Right atrium auricular region (tissue), 2 donors: ENCODE data around the gene MLIP. TPM values are rescaled to one million over a fixed set of nuclear protein-coding genes. Genes with fewer than 3 reads are reported as not detected.

ENCODE experiments used
- DNase-seq: peaks from one replicate; pipeline ENCODE4 v3.0.0-alpha.2; 2019; ENCODE audit warnings: low spot score
- H3K27ac ChIP-seq, 2 donors: fragments of 200-600 bp; sonication (generic); 1 replicate in 1 of 2; 2 replicates in 1 of 2; pipeline ENCODE4 v1.5.1; 2016 to 2019
- H3K27me3 ChIP-seq, 2 donors: fragments of 200-600 bp; sonication (generic); one replicate each; pipeline versions ENCODE4 v1.5.1 to v1.6.0; 2017 to 2019
- H3K36me3 ChIP-seq: fragments of 200-600 bp; sonication (generic); one replicate; pipeline ENCODE4 v1.5.1; 2016
- H3K4me1 ChIP-seq, 2 donors: fragments of 200-600 bp; sonication (generic); one replicate each; pipeline versions ENCODE4 v1.5.1 to v1.6.0; 2017 to 2019
- H3K4me3 ChIP-seq, 2 donors: fragments of 200-600 bp; sonication (generic); 1 replicate in 1 of 2; 2 replicates in 1 of 2; pipeline ENCODE4 v1.5.1; 2017 to 2019; ENCODE audit warnings: mild to moderate bottlenecking in 1 of 2, moderate library complexity in 1 of 2
- H3K9me3 ChIP-seq, 2 donors: fragments of 200-600 bp; sonication (generic); one replicate each; pipeline ENCODE4 v1.5.1; 2019
- CTCF ChIP-seq, 2 donors: fragments of 200-600 bp; sonication (generic); IDR thresholded peaks; one replicate each; pipeline ENCODE4 v1.5.1; 2019; ENCODE audit warnings: antibody characterized with exemption in 2 of 2
- total RNA-seq, 2 donors: library from RNA; depleted of rRNA; stranded (reverse); fragments of >200 nt; gene quantifications; one replicate each; pipeline ENCODE4 v1.1.0, GENCODE V29; 2016

The MLIP gene
- total RNA-seq, 2 donors from 2014 or later = 170 to 262 TPM

- DNase-seq = no peak
- no peak overlapping the region for H3K4me3 ChIP-seq
- no peaks in the 10 kb centered on the region for H3K27me3 ChIP-seq
- H3K27ac ChIP-seq = no peak overlapping the region
- no peak for TF ChIP-seq CTCF (IDR thresholded peaks at IDR 0.05)
- no peaks in the 10 kb centered on the region for H3K4me1 ChIP-seq
- no peaks in the 10 kb centered on the region for H3K9me3 ChIP-seq
- H3K36me3 ChIP-seq = no peaks in the 10 kb centered on the region
Measured at GRCh38 chr6:54294965-54295532, 183.8 kb downstream of the MLIP start.

- no peaks in the 10 kb centered on the region for H3K36me3 ChIP-seq
- H3K27me3 ChIP-seq = no peaks in the 10 kb centered on the region
- H3K27ac ChIP-seq = no peak overlapping the region
- H3K4me1 ChIP-seq = no peaks in the 10 kb centered on the region
- H3K9me3 ChIP-seq = no peaks in the 10 kb centered on the region
- TF ChIP-seq CTCF (IDR thresholded peaks at IDR 0.05) = no peak
- H3K4me3 ChIP-seq = no peak overlapping the region
- no peak for DNase-seq
Measured at GRCh38 chr6:54299542-54300269, 188.5 kb downstream of the MLIP start.

- H3K27ac ChIP-seq = no peak overlapping the region
- DNase-seq = no peak
- no peak for TF ChIP-seq CTCF (IDR thresholded peaks at IDR 0.05)
- no peaks in the 10 kb centered on the region for H3K9me3 ChIP-seq
- H3K27me3 ChIP-seq = no peaks in the 10 kb centered on the region
- H3K4me1 ChIP-seq = no peaks in the 10 kb centered on the region
- H3K36me3 ChIP-seq = no peaks in the 10 kb centered on the region
- no peak overlapping the region for H3K4me3 ChIP-seq
Measured at GRCh38 chr6:54301770-54302169, 190.5 kb downstream of the MLIP start.

- Histone ChIP-seq H3K27ac (no peak overlapping the region), H3K36me3 (no peaks in the 10 kb centered on the region), H3K4me3 (no peak overlapping the region), H3K9me3 (no peaks in the 10 kb centered on the region), H3K27me3 (no peaks in the 10 kb centered on the region), H3K4me1 (no peaks in the 10 kb centered on the region)
- no peak for TF ChIP-seq CTCF (IDR thresholded peaks at IDR 0.05)
- DNase-seq = no peak
Measured at GRCh38 chr6:54307439-54307910, 196.2 kb downstream of the MLIP start.

GRCh38 chr6:54308289-54308985 is 197.2 kb downstream of the MLIP start, which contains the start of gene TINAG:
TSS of gene TINAG (plus strand) at chr6:54308441. CDS start at chr6:54308551, 110 bp downstream.
- Histone ChIP-seq H3K27ac (no peak within 1 kb of the TSS), H3K4me3 (no peak within 1 kb of the TSS), H3K9me3 (no peaks in the 10 kb centered on the region), H3K36me3 (no peaks in the 10 kb centered on the region), H3K4me1 (no peaks in the 10 kb centered on the region), H3K27me3 (no peaks in the 10 kb centered on the region)
- no peak for TF ChIP-seq CTCF (IDR thresholded peaks at IDR 0.05)
- DNase-seq = no peak
